GM18517 (cell line): Measurements from ENCODE around the gene GATAD2B.
"Not testable (repeated sequence)": the region's sequence is repeated elsewhere in the genome, so short reads cannot be mapped to it uniquely, and the experiment has no call there.

ENCODE experiments used
- ATAC-seq: cut with Tn5 transposase; IDR thresholded peaks from one replicate; pipeline ENCODE4 v1.9.1; 2021; ENCODE audit warnings: mild to moderate bottlenecking, moderate library complexity; ENCODE audit not compliant: unreplicated experiment

GATAD2B gene

DNA sequence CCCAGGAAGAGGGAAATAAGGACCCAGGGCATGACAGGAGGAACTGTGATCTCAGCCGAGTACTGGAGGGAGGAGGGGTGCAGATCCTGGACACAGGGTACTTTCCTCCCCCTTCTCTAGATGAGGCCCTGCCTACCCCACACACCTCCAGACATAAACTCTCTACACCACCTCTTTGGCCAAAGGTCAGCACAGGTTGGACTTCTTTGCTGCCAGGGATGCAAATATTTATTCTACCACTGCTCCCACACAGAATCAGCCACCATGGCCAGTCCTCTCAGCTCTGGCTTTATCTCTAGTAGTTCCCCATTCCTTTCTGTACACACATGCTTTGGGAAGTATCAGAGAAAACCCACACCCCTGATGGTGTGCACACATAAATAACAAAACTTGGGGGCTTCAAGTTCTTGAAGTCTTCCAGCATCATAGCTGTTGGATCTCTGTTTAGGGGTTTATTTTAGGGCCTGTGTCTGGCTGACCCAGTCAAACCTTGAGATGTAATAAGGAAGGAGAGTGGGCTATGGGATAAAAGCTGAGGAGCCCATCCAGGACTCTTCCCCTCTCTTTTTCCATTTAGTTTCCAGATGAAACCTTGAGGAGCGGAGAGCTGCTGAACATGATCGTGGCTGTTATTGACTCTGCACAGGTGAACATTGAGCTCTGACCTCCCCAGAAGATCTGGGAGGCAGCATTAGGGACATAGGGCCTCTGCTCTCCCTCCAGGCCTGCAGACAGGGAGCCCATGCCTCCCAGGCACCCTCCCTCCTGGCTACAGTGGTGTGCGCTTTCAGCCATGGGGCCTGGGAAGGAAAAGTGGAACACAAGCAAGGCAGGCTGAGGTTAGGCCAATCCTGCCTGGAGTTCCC lies 154.2 kb downstream of the GATAD2B start:
- ATAC-seq = no peak

DNA sequence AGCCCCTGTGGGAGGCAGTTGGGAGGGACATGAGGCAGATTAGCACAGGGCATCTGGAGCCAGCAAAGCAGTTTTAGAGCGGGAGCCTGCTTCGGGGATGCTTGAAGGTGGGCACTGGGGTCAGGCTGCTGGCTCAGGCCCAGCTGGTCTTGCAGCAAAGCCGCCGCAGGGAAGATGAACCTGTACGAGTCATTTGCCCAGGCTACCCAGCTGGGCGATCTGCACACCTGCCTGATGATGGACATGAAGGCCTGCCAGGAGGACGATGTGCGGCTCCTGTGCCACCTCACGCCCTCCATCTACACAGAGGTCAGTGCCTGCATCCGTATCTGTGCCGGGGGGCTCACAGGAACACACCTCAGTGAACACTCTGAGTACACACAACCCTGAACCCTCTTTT lies 155.3 kb downstream of the GATAD2B start:
- no peak for ATAC-seq

DNA sequence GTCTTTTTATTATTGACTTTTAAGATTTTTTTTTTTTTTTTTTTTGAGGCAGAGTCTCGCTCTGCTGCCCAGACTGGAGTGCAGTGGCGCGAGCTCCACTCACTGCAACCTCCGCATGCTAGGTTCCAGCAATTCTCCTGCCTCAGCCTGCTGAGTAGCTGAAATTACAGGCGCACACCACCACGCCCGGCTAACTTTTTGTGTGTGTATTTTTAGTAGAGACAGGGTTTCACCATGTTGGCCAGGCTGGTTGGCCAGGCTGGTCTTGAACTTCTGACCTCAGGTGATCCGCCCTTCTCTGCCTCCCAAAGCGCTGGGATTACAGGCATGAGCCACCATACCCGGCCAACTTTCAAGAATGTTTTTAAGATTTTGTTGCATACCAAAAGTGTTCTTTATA lies 156.1 kb downstream of the GATAD2B start:
- ATAC-seq = not testable (repeated sequence)

- no peak for ATAC-seq
Measured at GRCh38 chr1:153764310-153764709, 158.5 kb downstream of the GATAD2B start.

DNA sequence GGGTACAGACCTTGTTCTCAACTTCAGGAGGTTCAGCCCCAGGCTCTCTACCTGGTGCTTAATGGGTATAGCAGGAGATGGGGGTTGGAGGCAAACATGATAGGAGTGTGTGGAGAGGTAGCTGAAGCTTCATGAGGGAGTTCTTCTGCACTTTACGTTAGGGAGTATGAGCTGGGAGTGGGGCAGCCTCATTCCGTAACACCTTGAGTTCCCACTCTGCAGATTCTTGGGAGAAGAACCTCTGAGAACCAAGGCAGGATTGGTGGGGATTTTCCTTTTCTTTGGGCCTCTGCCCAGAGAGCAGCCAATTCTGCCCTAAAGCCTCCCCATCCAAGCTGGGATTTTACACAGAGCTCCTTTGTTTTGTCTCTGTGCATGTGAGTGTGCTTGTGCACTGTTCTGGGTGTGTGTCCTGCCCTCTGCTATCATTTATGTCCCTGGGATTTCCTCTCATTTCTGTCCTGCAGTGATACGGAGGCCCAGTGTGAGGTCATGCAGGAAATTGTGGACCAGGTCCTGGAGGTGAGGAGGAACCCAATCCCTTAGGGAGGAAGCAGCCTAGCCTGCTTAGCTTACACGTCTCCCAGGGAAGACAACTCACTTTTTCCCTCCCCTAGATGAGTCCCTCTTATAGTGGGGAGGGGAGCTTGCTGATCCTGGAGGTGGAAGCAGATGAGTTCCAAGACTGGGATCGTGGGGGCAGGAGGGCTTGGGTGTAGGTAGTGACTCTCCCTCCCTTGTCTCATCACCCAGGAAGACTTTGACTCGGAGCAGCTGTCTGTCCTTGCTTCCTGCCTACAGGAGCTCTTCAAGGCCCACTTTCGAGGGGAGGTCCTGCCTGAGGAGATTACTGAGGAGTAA lies 159.2 kb downstream of the GATAD2B start:
- no peak for ATAC-seq

DNA sequence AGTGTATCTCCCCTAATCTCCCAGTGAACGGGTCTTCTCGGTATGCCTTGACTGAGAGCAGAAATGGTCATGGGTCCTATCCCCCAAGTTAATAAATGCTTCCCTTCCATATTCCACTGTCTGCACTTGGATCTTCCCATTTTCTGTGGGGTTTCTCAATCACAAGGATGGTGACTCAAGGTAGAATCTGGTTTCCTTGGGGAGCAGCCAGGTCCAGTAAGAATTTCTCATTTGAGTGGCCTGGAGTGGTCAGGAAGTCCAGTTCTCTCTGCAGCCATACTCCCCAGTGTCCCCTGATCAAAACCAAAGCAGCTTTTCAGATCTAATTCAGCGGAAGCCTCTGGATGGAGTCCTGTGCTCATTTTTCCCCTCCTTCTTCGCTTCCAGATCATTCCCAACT lies 162.3 kb downstream of the GATAD2B start:
- ATAC-seq = no peak
